GM21423 (cell line): Measurements from ENCODE around the gene DCX.
"Not testable (repeated sequence)": the region's sequence is repeated elsewhere in the genome, so short reads cannot be mapped to it uniquely, and the experiment has no call there.

Experiments used
- ATAC-seq: cut with Tn5 transposase; IDR thresholded peaks from one replicate; pipeline ENCODE4 v1.9.1; 2021; ENCODE audit warnings: mild to moderate bottlenecking, moderate library complexity; ENCODE audit not compliant: unreplicated experiment

Gene DCX

DNA sequence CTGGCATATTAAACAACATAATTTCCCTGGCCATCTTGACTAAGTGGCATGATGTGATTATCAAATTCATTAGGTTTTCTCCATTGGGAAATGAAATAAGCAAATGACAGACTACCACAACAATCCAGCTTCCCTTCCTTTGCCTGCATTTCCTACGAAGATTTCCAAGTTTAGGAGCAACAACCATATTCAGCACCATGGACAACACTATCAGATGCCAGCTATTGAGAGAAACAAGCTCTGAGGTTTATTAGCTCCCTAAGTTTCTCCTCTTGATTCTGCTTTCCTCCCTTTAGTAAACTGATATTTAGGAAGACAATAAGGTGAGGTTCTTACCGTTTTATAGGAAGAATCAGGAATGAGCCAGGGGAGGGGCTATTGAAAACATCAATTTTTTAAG, 36.2 kb downstream of the DCX start:
- no peak for ATAC-seq

GRCh38 chrX:111372086-111372485, 39.9 kb downstream of the DCX start:
- ATAC-seq: no peak

DNA sequence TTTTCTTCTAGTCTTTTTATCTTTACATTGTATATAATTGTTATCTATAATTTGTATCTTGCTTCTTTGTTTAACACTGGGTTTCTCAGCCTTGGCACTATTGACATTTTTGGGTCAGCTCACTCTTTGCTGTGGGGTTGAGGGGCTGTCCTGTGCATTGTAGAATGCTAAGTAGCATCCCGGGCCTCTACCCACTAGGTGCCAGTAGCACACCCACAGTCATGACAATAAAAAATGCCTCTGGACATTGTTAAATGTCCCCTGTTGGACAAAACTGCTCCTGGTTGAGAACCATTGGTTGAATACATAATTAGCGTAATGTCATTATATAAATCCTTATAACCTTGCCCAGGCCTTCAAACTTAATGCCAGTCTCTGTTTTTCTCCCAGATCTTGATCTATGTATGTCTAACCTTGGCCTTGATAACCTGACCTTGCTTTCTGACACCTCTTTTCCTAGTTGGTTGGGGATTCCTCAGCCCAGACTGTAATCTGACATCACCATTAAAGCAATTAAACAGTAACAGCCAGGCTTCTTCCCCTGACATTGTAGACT, 46.1 kb downstream of the DCX start:
- ATAC-seq: no peak

DNA sequence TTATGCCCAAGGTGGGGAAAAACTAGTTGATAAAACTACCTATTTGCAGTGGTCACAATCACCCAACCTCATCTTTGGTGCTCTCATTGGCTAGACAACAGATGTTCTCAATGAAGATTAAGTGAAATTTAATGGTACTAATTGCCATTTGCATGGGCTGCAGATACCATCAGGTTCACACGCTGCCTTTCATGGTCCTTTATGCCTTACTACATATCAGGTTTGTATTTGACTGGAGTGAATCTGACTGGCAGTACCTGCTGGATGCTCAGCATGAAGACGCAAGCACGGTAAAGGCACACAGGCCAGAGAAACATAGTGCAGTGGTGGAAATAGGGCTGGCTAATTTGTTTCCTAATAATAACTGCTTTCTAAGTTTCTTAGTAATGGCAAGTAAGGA, 48.3 kb downstream of the DCX start:
- no peak for ATAC-seq

GRCh38 chrX:111361751-111362150, 50.2 kb downstream of the DCX start:
- no peak for ATAC-seq

- ATAC-seq: no peak
These were observed 51.2 kb downstream of the DCX start for GRCh38 chrX:111360839-111361238.

DNA sequence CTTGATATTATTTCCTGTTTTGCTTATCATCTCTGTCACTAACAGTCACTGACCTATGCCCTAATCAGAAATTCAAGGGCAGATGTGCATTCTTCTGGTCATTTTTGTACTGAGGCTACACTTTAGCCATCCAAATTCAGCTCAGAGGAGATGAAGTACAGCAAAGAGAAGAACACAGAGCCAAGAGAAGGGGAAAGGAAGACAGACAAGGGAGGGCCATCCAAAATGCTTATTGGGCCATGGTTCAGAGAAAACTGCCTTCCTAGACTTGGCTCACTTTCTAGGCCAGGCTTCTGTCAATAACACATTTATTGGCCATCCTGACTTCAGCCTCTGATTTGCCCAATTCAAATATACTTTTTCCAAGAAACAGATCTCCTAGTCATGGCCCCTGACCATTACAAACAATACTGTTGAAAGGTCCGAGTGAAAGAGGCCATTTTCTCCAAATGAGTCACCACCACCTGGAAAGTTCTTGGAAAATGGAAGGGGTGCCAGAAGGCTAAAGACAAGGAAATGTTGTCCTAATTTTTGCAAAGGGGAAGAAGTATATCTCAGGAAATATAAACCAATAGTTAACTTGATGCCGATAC, 56.4 kb downstream of the DCX start:
- no peak for ATAC-seq

DNA sequence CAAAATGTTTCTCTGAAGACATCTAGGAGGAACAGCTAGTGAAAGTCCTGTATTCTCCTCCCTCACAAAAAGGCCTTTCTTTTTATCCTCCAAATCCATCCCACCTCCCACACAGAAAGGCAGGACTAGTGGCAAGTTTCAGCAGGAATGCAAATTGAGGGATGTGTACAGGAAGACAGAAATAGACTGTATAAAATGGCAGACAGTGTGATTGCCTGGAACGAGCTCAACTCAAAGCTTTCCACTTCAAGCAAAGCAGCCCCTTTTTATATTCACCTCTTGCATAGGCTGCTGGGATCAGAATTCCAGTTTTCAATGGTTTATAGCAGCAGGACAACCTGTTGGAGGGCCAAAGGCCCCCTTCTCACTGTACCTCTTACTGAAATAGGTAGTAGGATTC, 57.5 kb downstream of the DCX start:
- ATAC-seq: no peak

DNA sequence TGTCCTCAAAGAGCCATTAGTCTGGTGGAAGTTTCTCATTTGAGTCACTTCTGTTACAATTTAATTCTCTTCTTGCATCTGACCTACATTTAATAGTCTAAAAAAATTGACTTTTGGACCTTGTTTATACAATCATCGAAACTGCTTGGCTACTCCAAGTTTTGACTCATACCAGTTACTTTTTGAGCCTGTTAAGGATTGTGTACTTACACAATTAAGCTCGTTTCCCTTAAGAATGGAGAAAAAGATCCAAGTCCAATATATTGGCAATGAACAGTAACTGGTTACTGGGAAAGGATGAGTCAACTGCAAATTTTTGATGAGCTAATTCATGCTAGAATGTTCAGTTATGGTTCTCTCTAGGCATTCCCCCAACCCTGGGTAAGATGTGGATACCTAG, 58.2 kb downstream of the DCX start:
- no peak for ATAC-seq

DNA sequence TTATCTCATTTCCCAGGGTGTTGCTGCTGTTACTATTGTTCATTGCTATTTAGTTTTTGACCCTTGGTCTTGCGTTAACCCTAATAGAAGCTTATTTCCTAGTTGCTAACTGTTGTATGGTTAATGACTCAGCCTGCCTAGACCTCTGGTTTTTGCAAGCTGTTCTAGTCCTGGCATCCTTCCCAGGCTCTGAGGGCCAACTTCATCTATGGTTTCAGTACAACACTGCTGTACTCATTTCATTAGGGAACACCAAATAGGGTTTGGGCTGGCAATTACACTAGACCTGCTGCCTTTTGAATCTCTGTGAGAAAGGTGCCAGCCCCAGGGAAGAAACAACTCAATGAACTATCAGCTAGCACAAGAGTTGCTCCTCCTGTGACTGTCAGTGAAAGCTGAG, 59.6 kb downstream of the DCX start:
- no peak for ATAC-seq

GRCh38 chrX:111349934-111350333, 62.1 kb downstream of the DCX start:
- no peak for ATAC-seq

DNA sequence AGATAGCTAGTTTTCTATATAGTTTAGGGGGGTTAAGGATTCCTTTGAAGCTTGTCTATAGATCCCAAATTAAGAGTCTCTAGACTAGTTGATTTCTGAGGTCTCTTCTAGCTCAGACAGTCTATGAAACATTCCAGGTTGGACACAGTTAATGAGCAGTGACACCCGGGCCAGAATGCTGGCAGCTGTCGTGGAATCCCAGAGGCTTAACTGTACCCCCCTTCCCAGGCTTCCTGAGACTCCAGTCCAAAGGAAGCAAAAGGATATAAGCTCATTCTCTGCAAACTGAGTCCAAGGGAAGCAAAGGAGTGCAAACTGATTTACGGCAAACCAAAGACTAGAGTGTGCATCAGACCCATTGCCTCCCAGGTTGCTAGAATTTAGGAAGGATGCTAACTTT, 62.9 kb downstream of the DCX start:
- ATAC-seq: no peak

DNA sequence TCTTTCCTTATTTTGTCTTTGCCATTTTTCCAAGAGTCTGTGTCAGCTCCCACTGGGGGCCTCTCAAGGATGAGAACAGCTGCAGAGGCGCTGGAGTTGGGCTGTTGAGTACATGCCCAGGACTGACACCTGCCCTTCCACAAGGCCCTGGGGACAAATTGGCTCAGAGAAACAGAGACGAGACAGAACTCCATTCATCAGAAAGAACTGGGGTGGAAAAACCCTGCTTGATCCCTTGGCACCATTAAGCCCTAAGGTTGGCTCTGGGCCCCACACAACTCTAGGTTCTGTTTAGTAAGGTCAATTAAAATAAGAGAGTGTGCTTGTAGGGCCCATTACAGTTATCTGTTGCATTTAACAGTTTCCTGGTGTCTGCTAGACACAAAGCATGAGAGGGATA, 63.6 kb downstream of the DCX start:
- ATAC-seq: no peak

GRCh38 chrX:111346150-111346549, 65.8 kb downstream of the DCX start:
- ATAC-seq: not testable (repeated sequence)

GRCh38 chrX:111340054-111340453, 71.9 kb downstream of the DCX start:
- no peak for ATAC-seq

DNA sequence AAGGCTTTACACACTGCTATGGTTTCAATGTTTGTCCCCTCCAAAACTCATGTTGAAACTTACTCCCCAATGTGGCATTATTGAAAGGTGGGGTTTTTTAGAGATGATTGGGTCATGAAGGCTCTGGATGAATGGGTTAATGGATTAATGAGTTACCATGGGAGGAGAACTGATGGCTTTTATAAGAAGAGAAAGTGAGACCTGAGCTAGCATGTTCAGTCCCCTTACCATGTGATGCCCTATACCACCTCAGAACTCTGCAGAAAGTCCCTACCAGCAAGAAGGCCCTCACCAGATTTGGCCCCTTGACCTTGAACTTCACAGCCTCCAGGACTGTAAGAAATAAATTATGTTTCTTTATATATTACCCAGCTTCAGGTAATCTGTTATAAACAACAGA, 72.8 kb downstream of the DCX start:
- no peak for ATAC-seq

DNA sequence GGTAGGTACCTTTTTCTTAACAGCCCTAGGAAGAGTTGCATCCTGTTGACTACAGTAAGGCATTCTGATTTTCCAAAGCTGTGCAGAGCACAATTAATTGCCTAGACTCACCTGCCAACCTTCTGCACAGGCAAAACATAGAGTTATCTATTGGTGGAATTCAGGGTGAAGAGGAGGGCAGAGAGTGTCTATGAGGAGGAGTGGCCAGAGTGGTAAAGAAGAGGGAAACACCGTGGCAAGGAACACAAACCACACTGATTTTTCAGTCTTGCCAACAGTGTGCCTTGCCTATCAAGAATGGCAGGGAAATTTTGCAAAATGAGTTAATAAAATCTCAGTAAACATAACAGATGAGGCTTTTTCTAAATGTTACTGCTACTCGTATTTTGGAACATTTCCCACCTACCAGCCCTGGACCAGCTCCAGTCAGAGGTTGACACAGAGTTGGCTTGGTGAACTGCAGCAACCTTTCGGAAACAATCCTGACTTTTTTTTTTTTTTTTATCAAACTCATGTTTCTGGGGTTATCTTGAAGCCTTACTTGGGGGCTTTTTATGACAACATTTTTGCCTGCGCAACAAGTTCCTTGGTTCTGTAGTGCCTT, 73.8 kb downstream of the DCX start:
- no peak for ATAC-seq

GRCh38 chrX:111337067-111337637, 74.8 kb downstream of the DCX start:
- ATAC-seq: no peak

GRCh38 chrX:111336141-111336540, 75.9 kb downstream of the DCX start:
- no peak for ATAC-seq

DNA sequence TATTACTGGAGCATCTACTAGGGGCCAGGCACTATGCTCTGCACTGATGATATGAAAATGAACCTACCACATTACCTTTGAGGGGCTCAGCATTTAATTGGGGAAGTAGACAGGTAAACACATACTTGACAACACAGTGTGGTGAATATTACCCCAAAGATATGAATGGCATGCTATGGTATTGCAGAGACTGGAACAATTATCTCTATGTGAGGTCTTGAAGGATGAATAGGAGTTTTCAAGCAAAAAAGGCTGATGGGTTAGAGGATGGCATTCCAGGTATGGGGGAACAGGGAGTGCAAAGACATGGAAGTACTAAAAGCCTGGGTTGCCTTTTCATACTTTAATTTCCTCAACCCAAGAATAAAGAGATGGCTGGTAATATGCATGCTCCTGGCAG, 82.6 kb downstream of the DCX start:
- no peak for ATAC-seq

- no peak for ATAC-seq
These were observed 83.1 kb downstream of the DCX start for GRCh38 chrX:111328858-111329257.

GRCh38 chrX:111322231-111322855, 89.6 kb downstream of the DCX start:
- no peak for ATAC-seq
